Pancreas (tissue), 10 donors: ENCODE results near the gene CABP7. TPM values are rescaled to one million over a fixed set of nuclear protein-coding genes. Genes with fewer than 3 reads are reported as not detected.
"Not testable (repeated sequence)": the region's sequence is repeated elsewhere in the genome, so short reads cannot be mapped to it uniquely, and the experiment has no call there.

Experiments
- ATAC-seq, 4 donors: fragments of 200-7000 bp; cut with Tn5 transposase; one replicate each; pipeline versions ENCODE4 v1.8.0 to v1.9.1; 2020; ENCODE audit warnings: mild to moderate bottlenecking in 4 of 4, moderate library complexity in 4 of 4
- DNase-seq, 6 donors: peaks; one replicate each; pipeline ENCODE4 v3.0.0-alpha.2; 2020
- FAIRE-seq: peaks from 2 replicates; lab custom pipeline; 2012; peaks lifted over from hg19 to GRCh38; lab: Jason Lieb, UNC
- H3K27ac ChIP-seq, 4 donors: fragments of 200-600 bp; sonication (generic); 1 replicate in 3 of 4; 2 replicates in 1 of 4; pipeline versions ENCODE4 v1.5.0 to v1.8.0; 2020
- H3K27me3 ChIP-seq, 4 donors: fragments of 200-600 bp; one replicate each; pipeline ENCODE4 v1.8.0; 2021
- H3K36me3 ChIP-seq, 3 donors: fragments of 200-600 bp; sonication (generic) in 1 of 3; one replicate each; pipeline versions ENCODE4 v1.5.0 to v1.8.0; 2020 to 2021
- H3K4me1 ChIP-seq, 3 donors: fragments of 200-600 bp; one replicate each; pipeline ENCODE4 v1.8.0; 2021
- H3K4me3 ChIP-seq, 4 donors: fragments of 200-600 bp; sonication (generic) in 2 of 4; one replicate each; pipeline versions ENCODE4 v1.5.0 to v1.8.0; 2020 to 2021
- H3K9me3 ChIP-seq, 4 donors: fragments of 200-600 bp; one replicate each; pipeline ENCODE4 v1.8.0; 2021
- WGBS, 2 donors: extraction: QIAGEN DNeasy Blood & Tissue Kit; methylation state at CpG; one replicate each; pipeline ENCODE4 v1.1.7; 2013; 5-methylcytosine and 5-hydroxymethylcytosine counted together
- intact Hi-C, 3 donors: fragments of 100-400 bp; cut with DNase I; formaldehyde crosslinking; loops; one replicate each; pipeline versions ENCODE4 v1.11.1 to v1.14.2; 2022
- polyA plus RNA-seq, 2 donors: library from polyadenylated mRNA; stranded (reverse); fragments of 200-250 nt; gene quantifications; one replicate each; pipeline ENCODE4 v1.2.3, GENCODE V29; 2013
- total RNA-seq, 6 donors: library from RNA; stranded (reverse); fragmentation: NEBNext Ultra II Directional in 4 of 6; extraction: Animal tissue kit (Norgen Biotek cat#: 25700) in 4 of 6; gene quantifications; one replicate each; pipeline versions ENCODE4 v1.2.1 to v1.2.4, GENCODE V29; 2021 to 2023
- TF ChIP-seq, protein P1 (sequence below), 4 donors: fragments of 200-600 bp; sonication (generic) in 3 of 4; IDR thresholded peaks; one replicate each; pipeline versions ENCODE4 v1.5.0 to v1.8.0; 2021; ENCODE audit warnings: antibody characterized with exemption in 4 of 4
- donor health status: healthy with polysubstance abuse.
- donor health status: DM: no; HTN: no; CAD: no; lungs with moderate emphysema.
- donor health status: DM: no; HTN: no; CAD: no.
- donor health status: control.
- donor health status: control.
- donor health status: Bipolar disorder and iron deficiency.
- donor health status: DM: yes; HTN: yes; CAD: no.
- donor health status: DM: no; HTN: no; CAD: no.
- donor health status: DM: no; HTN: no; CAD: no.
- donor health status: DM: yes; HTN: yes; CAD: no.

Gene CABP7
- total and polyA plus RNA-seq, 8 donors: 0.56 to 17.9 (median 2.2) TPM

- DNase-seq (no peak), FAIRE-seq (no peak), ATAC-seq (no peak)
- WGBS, 2 donors: 84 to 88% methylated on average over 2 of the region's 2 CpGs
- intact Hi-C loops: no loop called here
- Histone ChIP-seq H3K4me1 (no peaks in the 10 kb centered on the region), H3K27me3 (no peaks in the 10 kb centered on the region), H3K9me3 (no peaks in the 10 kb centered on the region), H3K27ac (no peak overlapping the region), H3K36me3 (peaks cover 0 to 12% (median 9%) of the 10 kb centered on the region in 3 donors), H3K4me3 (no peak overlapping the region)
- TF ChIP-seq, protein P1, sequence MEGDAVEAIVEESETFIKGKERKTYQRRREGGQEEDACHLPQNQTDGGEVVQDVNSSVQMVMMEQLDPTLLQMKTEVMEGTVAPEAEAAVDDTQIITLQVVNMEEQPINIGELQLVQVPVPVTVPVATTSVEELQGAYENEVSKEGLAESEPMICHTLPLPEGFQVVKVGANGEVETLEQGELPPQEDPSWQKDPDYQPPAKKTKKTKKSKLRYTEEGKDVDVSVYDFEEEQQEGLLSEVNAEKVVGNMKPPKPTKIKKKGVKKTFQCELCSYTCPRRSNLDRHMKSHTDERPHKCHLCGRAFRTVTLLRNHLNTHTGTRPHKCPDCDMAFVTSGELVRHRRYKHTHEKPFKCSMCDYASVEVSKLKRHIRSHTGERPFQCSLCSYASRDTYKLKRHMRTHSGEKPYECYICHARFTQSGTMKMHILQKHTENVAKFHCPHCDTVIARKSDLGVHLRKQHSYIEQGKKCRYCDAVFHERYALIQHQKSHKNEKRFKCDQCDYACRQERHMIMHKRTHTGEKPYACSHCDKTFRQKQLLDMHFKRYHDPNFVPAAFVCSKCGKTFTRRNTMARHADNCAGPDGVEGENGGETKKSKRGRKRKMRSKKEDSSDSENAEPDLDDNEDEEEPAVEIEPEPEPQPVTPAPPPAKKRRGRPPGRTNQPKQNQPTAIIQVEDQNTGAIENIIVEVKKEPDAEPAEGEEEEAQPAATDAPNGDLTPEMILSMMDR (IDR thresholded peaks at IDR 0.05): no peak
These were observed 31.9 kb downstream of the CABP7 start for GRCh38 chr22:29751669-29752068.

GRCh38 chr22:29753808-29754657, 34.2 kb downstream of the CABP7 start:
- no peak for ATAC-seq
- Histone ChIP-seq H3K27me3 (no peaks in the 10 kb centered on the region), H3K4me3 (no peak overlapping the region), H3K36me3 (no peaks in the 10 kb centered on the region), H3K27ac (no peak overlapping the region), H3K4me1 (no peaks in the 10 kb centered on the region), H3K9me3 (no peaks in the 10 kb centered on the region)
- no peak for DNase-seq
- WGBS, 2 donors: 77 to 85% methylated on average over 16 of the region's 16 CpGs
- TF ChIP-seq, protein P1 (IDR thresholded peaks at IDR 0.05): no peak
- no peak for FAIRE-seq
- intact Hi-C loops: no loop called here

GRCh38 chr22:29754658-29755395, 35.0 kb downstream of the CABP7 start:
- DNase-seq, H3K27me3 ChIP-seq, H3K4me1 ChIP-seq, ATAC-seq, H3K27ac ChIP-seq, FAIRE-seq, H3K9me3 ChIP-seq, intact Hi-C loops, H3K36me3 ChIP-seq, H3K4me3 ChIP-seq: not testable (repeated sequence)
- WGBS, 2 donors: 93% methylated on average over 11 of the region's 11 CpGs

DNA sequence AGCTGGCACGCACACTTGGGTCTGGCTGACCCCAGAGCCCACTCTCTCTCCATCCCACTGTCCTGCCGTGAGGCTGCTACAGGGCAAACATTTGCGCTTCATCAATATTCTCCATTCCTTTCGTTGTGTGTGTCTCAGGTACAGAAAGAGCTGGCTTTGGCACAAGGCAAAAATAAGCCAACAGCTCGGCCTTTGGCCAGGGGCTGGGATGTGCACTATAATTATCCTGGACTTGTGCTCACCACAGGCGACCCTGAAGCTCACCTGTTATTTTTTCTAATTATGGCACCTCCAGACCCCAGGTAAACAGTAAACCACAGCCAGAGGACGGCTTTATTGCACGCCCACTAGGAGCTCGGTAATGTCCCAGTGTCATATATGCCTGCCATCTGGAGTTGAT, 36.1 kb downstream of the CABP7 start:
- FAIRE-seq (no peak), ATAC-seq (no peak), DNase-seq (no peak)
- no peak overlapping the region for H3K4me3 ChIP-seq
- no peaks in the 10 kb centered on the region for H3K4me1 ChIP-seq
- intact Hi-C loops: no loop called here
- no peaks in the 10 kb centered on the region for H3K36me3 ChIP-seq
- no peak overlapping the region for H3K27ac ChIP-seq
- H3K9me3 ChIP-seq: no peaks in the 10 kb centered on the region
- TF ChIP-seq, protein P1 (IDR thresholded peaks at IDR 0.05): no peak
- 83 to 91% methylated on average over 9 of the region's 9 CpGs for WGBS, 2 donors
- H3K27me3 ChIP-seq: no peaks in the 10 kb centered on the region

DNA sequence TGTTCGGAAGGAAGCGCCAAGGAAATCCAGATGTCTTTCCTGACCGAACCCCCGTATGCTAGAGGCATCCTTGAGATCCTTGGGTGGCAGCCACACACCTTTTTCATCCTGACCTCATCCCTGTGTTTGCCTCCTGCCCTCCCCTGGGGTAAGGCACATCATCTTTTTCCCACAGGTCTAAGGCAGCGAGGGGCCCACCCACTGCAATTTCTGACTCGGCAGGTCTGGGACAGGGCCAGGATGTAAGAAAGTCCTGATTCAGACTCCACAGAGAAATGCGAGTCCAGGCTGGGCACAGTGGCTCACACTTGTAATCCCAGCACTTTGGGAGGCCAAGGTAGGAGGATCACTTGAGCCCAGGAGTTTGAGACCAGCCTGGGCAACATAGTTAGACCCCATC, 36.5 kb downstream of the CABP7 start:
- DNase-seq (no peak), ATAC-seq (no peak), FAIRE-seq (no peak)
- WGBS, 2 donors: 81 to 83% methylated on average over 7 of the region's 7 CpGs
- no peaks in the 10 kb centered on the region for H3K4me1 ChIP-seq
- H3K36me3 ChIP-seq: no peaks in the 10 kb centered on the region
- TF ChIP-seq, protein P1 (IDR thresholded peaks at IDR 0.05): no peak
- H3K27ac ChIP-seq: no peak overlapping the region
- H3K9me3 ChIP-seq: no peaks in the 10 kb centered on the region
- no peaks in the 10 kb centered on the region for H3K27me3 ChIP-seq
- intact Hi-C loops: no loop called here
- H3K4me3 ChIP-seq: no peak overlapping the region
